HG03558 (cell line): Measurements from ENCODE around the gene RINL.

Experiments used
- ATAC-seq: cut with Tn5 transposase; IDR thresholded peaks from one replicate; pipeline ENCODE4 v1.9.1; 2021; ENCODE audit warnings: moderate number of reproducible peaks; ENCODE audit not compliant: unreplicated experiment; ENCODE audit errors: extremely low read depth

RINL gene

GRCh38 chr19:38877781-38878574, at the start of gene RINL:
Gene RINL, minus strand, starts transcription at chr19:38878275. Its CDS starts 1,533 bp downstream, at chr19:38876742.
- ATAC-seq: no peak

GRCh38 chr19:38924388-38924787, 46.3 kb upstream of the RINL start:
- ATAC-seq: no peak

GRCh38 chr19:38922482-38922881, 44.4 kb upstream of the RINL start:
- no peak for ATAC-seq

GRCh38 chr19:38921420-38922274, 43.6 kb upstream of the RINL start:
- ATAC-seq: no peak

- ATAC-seq: no peak
These were observed 42.7 kb upstream of the RINL start for GRCh38 chr19:38920602-38921419.

- no peak for ATAC-seq
These were observed 41.9 kb upstream of the RINL start for GRCh38 chr19:38919837-38920601.

- ATAC-seq: no peak
These were observed 40.5 kb upstream of the RINL start for GRCh38 chr19:38918526-38918925.

- ATAC-seq: no peak
These were observed 39.9 kb upstream of the RINL start for GRCh38 chr19:38917921-38918491.

GRCh38 chr19:38917516-38917915, 39.4 kb upstream of the RINL start:
- no peak for ATAC-seq

GRCh38 chr19:38915329-38916321, 37.5 kb upstream of the RINL start:
- no peak for ATAC-seq

- no peak for ATAC-seq
These were observed 35.9 kb upstream of the RINL start for GRCh38 chr19:38913958-38914357.

- no peak for ATAC-seq
These were observed 34.8 kb upstream of the RINL start for GRCh38 chr19:38912600-38913514.

- no peak for ATAC-seq
These were observed 33.4 kb upstream of the RINL start for GRCh38 chr19:38911388-38912001.

- ATAC-seq: no peak
These were observed 32.4 kb upstream of the RINL start for GRCh38 chr19:38910488-38910887.

GRCh38 chr19:38908911-38909310, 30.8 kb upstream of the RINL start:
- ATAC-seq: no peak

GRCh38 chr19:38907670-38908069, 29.6 kb upstream of the RINL start:
- no peak for ATAC-seq

GRCh38 chr19:38907227-38907626, 29.2 kb upstream of the RINL start:
- no peak for ATAC-seq
